GM12872 (cell line): ENCODE data around the gene SVIL.

Experiments used
- CTCF ChIP-seq: IDR thresholded peaks from 3 replicates; pipeline ENCODE4 v1.5.1; 2011; ENCODE audit warnings: low read depth, mild to moderate bottlenecking, low read length, moderate library complexity; ENCODE audit not compliant: insufficient read depth

The SVIL gene

GRCh38 chr10:29648114-29648982, 13.6 kb upstream of the SVIL start:
- no peak for TF ChIP-seq CTCF

GRCh38 chr10:29647478-29647877, 12.7 kb upstream of the SVIL start:
- TF ChIP-seq CTCF: no peak

- TF ChIP-seq CTCF: no peak
Observed at GRCh38 chr10:29646960-29647461, 12.2 kb upstream of the SVIL start.

- no peak for TF ChIP-seq CTCF
Observed at GRCh38 chr10:29646238-29646902, 11.6 kb upstream of the SVIL start.

GRCh38 chr10:29643771-29644501, 9.2 kb upstream of the SVIL start:
- no peak for TF ChIP-seq CTCF

GRCh38 chr10:29642990-29643389, 8.2 kb upstream of the SVIL start:
- TF ChIP-seq CTCF: no peak

GRCh38 chr10:29637537-29637936, 2.8 kb upstream of the SVIL start:
- no peak for TF ChIP-seq CTCF
